ENCODE measurements around the gene PRKAR1B. TPM values are rescaled to one million over a fixed set of nuclear protein-coding genes. Genes with fewer than 3 reads are reported as not detected.

Gene PRKAR1B
- total RNA-seq, 2 experiments from 2014 or later: 15.5 to 15.8 TPM

DNA sequence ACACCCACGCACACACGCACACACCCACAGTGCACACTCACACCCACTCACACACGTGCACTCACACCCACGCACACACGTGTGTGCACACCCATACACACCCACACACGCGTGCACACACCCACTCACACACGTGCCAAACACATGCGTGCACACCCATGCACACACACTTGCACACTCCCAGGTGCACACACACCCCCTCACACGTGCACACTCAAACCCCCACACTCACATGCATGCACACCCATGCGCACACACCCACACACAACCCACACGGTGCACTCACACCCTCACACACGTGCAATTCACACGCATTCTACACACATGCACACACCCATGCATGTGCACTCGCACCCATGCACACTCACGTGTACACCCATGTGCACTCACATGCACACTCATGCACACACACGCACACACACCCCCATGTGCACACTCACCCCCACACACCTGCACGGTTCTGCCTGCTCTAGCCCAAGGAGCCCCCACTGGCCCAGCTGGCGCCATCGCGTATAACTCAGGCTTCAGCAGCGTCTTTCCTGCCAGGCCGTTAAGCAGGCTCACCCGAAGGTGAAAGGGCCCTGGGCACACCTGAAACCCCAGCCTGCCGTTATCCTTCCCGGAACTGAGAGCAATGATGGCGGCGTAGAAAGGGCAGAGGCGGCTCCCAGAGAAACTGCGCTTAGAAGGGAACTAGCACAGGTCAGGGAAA lies 143.5 kb downstream of the PRKAR1B start:
- peaks cover 38% of the 10 kb centered on the region for H3K36me3 Mint-ChIP-seq (ENCODE audit: low read depth)

GRCh38 chr7:582931-583330 lies 144.2 kb downstream of the PRKAR1B start:
- peak overlapping the region; percentile 85 for H3K4me3 Mint-ChIP-seq
- intact Hi-C loops (cut with micrococcal nuclease): loop anchor here (5.0 kb wide), 1 partner anchor 221 kb away; no protein-coding TSS in a partner anchor
- peaks cover 38% of the 10 kb centered on the region for H3K4me1 Mint-ChIP-seq (ENCODE audit: low read depth)
- H3K36me3 Mint-ChIP-seq (ENCODE audit: low read depth): peaks cover 33% of the 10 kb centered on the region
- H3K9me3 Mint-ChIP-seq: peaks cover 13% of the 10 kb centered on the region
- peak overlapping the region; percentile 95 for H3K27ac Mint-ChIP-seq
- H3K27me3 Mint-ChIP-seq (ENCODE audit: low read depth): no peaks in the 10 kb centered on the region
- CTCF ChIA-PET: no interaction called here
- DNase-seq: no peak

More for the DNA sequence above, 143.5 kb downstream of the PRKAR1B start:
- H3K4me1 Mint-ChIP-seq (ENCODE audit: low read depth): peaks cover 38% of the 10 kb centered on the region
- peak overlapping the region; percentile 85 for H3K4me3 Mint-ChIP-seq
- H3K27me3 Mint-ChIP-seq (ENCODE audit: low read depth): no peaks in the 10 kb centered on the region
- intact Hi-C loops (cut with micrococcal nuclease): loop anchor here (1.0 to 5.0 kb wide), 6 partner anchors 18 to 221 kb away; partner anchors contain the start of gene DNAAF5
- H3K27ac Mint-ChIP-seq: peak overlapping the region; percentile 95
- peaks cover 17% of the 10 kb centered on the region for H3K9me3 Mint-ChIP-seq
- CTCF ChIA-PET: interaction anchor here (1.0 to 1.4 kb wide), 2 partner anchors 17 to 36 kb away, joined by 3 to 4 read pairs; no protein-coding TSS in a partner anchor
- DNase-seq: no peak

- CTCF ChIA-PET: no interaction called here
- Mint-ChIP-seq H3K27ac (no peak overlapping the region), H3K4me1 (ENCODE audit: low read depth) (peaks cover 38% of the 10 kb centered on the region), H3K27me3 (ENCODE audit: low read depth) (no peaks in the 10 kb centered on the region), H3K4me3 (no peak overlapping the region), H3K36me3 (ENCODE audit: low read depth) (peaks cover 31% of the 10 kb centered on the region), H3K9me3 (peaks cover 13% of the 10 kb centered on the region)
- DNase-seq: no peak
- intact Hi-C loops (cut with micrococcal nuclease): loop anchor here (5.0 kb wide), 1 partner anchor 220 kb away; no protein-coding TSS in a partner anchor
Observed at GRCh38 chr7:582081-582835, 144.8 kb downstream of the PRKAR1B start.

DNA sequence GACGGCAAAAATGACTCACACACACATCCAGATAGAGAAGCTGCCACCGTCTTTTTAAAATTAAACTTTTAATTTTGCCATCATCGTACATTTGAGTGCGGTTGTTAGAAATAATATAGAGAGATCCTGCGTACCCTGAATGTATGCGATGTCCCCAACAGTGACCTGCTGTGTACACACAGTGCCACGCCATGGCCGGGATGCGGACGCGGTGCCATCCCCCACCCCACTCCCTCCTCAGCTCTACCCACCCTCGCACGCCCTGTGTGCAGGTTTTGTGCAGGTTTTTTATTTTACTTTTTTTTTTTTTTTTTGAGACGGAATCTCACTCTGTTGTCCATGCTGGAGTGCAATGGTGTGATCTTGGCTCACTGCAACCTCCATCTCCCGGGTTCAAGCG lies 148.7 kb downstream of the PRKAR1B start:
- no peak overlapping the region for H3K27ac Mint-ChIP-seq
- H3K4me1 Mint-ChIP-seq (ENCODE audit: low read depth): peaks cover 9% of the 10 kb centered on the region
- DNase-seq: no peak
- intact Hi-C loops (cut with micrococcal nuclease): no loop called here
- H3K4me3 Mint-ChIP-seq: no peak overlapping the region
- H3K9me3 Mint-ChIP-seq: no peaks in the 10 kb centered on the region
- no peaks in the 10 kb centered on the region for H3K27me3 Mint-ChIP-seq (ENCODE audit: low read depth)
- H3K36me3 Mint-ChIP-seq (ENCODE audit: low read depth): peaks cover 23% of the 10 kb centered on the region
- CTCF ChIA-PET: interaction anchor here (0.7 kb wide), 1 partner anchor 211 kb away, joined by 5 read pairs; no protein-coding TSS in a partner anchor

DNA sequence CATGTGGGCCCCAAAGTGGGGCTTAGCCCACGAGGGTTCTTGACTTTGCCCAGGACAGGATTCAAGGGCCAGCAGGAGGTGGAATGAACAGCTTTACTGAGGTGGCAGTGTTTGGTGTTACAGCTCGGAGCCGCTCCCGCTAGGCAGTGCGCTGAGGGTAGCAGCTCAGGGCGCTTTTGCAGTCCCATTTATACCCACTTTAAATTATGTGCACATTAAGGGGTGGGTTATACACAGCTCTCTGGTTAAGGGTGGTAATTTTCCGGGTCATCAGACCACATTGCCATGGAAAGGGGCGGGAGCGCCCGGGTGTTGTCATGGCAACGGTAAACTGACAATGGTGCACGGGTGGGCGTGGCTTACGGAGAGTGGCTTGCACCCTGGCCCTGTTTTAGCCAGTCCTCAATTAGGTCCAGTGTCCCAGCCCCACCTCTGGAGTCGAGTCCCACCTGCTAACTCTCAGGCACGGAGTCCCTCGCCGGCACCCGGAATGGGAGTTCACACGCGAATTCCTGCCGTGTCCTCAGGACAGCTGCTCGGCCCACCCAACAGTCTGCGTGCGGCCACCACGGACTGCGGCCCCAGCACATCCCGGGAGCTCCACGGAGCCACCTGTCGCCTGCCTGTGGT lies 149.2 kb downstream of the PRKAR1B start:
- Mint-ChIP-seq H3K4me1 (ENCODE audit: low read depth) (peaks cover 6% of the 10 kb centered on the region), H3K36me3 (ENCODE audit: low read depth) (peaks cover 19% of the 10 kb centered on the region), H3K4me3 (no peak overlapping the region), H3K27me3 (ENCODE audit: low read depth) (no peaks in the 10 kb centered on the region), H3K27ac (no peak overlapping the region), H3K9me3 (no peaks in the 10 kb centered on the region)
- CTCF ChIA-PET: no interaction called here
- intact Hi-C loops (cut with micrococcal nuclease): no loop called here
- DNase-seq: no peak

DNA sequence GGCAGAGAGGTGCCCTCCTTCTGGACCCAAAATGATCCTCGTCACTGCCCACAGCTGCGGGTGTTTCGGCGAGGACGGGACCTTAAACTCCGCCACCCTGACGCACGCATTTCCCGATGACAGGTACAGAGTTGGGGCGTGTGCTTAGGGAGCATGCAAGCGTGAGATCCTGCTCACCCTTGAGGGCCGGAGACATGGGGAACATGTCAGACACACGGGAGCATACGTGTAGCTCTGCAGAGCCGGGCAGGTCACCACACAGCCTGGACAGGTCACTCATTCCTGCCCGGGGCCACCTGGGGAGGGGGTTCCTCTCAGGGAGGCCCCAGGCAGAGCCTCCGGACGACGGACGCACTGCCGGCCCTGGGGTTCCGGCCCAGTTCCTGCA lies 149.8 kb downstream of the PRKAR1B start:
- intact Hi-C loops (cut with micrococcal nuclease): no loop called here
- Mint-ChIP-seq H3K27me3 (ENCODE audit: low read depth) (no peaks in the 10 kb centered on the region), H3K4me1 (ENCODE audit: low read depth) (peaks cover 3% of the 10 kb centered on the region), H3K36me3 (ENCODE audit: low read depth) (peaks cover 19% of the 10 kb centered on the region), H3K4me3 (no peak overlapping the region), H3K27ac (no peak overlapping the region), H3K9me3 (no peaks in the 10 kb centered on the region)
- DNase-seq: no peak
- CTCF ChIA-PET: interaction anchor here (0.7 kb wide), 1 partner anchor 142 kb away, joined by 3 read pairs; no protein-coding TSS in a partner anchor

GRCh38 chr7:576524-577277 lies 150.4 kb downstream of the PRKAR1B start:
- Mint-ChIP-seq H3K9me3 (no peaks in the 10 kb centered on the region), H3K4me3 (no peak overlapping the region), H3K27ac (peak overlapping the region; percentile 41), H3K27me3 (ENCODE audit: low read depth) (no peaks in the 10 kb centered on the region), H3K4me1 (ENCODE audit: low read depth) (peaks cover 3% of the 10 kb centered on the region), H3K36me3 (ENCODE audit: low read depth) (peaks cover 19% of the 10 kb centered on the region)
- DNase-seq: no peak
- CTCF ChIA-PET: interaction anchor here (0.7 kb wide), 1 partner anchor 142 kb away, joined by 3 read pairs; no protein-coding TSS in a partner anchor
- intact Hi-C loops (cut with micrococcal nuclease): no loop called here

GRCh38 chr7:575425-576366 lies 151.4 kb downstream of the PRKAR1B start:
- intact Hi-C loops (cut with micrococcal nuclease): no loop called here
- H3K36me3 Mint-ChIP-seq (ENCODE audit: low read depth): peaks cover 19% of the 10 kb centered on the region
- no peaks in the 10 kb centered on the region for H3K27me3 Mint-ChIP-seq (ENCODE audit: low read depth)
- no peaks in the 10 kb centered on the region for H3K4me1 Mint-ChIP-seq (ENCODE audit: low read depth)
- no peak overlapping the region for H3K27ac Mint-ChIP-seq
- no peaks in the 10 kb centered on the region for H3K9me3 Mint-ChIP-seq
- CTCF ChIA-PET: no interaction called here
- DNase-seq: no peak
- no peak overlapping the region for H3K4me3 Mint-ChIP-seq

DNA sequence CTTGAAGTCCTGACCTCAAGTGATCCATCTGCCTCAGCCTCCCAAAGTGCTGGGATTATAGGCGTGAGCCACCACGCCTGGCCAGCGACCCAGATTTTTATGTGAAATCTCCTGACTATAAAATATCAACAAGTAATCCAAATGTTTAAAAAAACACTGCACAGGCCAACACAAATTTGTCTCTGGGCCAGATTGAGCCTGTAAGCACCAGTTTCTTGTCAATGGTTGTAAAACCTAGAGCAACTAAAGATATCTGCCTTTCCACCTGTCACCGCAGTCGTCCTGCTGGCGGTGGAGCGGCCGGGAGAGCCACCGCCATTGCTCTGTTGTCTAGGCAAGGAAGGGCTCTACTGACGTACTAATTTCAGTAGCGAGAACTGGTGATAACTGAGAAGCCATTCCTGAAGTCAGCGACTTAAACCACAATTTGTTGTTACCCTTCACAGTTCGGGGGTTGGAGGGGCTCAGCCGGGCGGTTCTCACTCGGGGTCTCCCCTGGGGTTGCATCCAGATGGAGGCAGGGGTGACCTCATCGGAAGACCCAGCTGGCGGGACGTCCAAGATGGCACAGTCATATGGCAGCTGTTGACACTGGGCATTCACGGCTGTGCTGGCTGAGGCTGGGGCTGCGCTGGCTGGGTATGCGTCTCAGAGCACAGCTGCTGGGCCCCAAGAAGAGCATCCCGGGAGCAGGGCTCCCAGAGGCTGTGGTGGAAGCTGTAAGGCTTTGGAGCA lies 152.3 kb downstream of the PRKAR1B start:
- no peaks in the 10 kb centered on the region for H3K9me3 Mint-ChIP-seq
- no peaks in the 10 kb centered on the region for H3K27me3 Mint-ChIP-seq (ENCODE audit: low read depth)
- H3K36me3 Mint-ChIP-seq (ENCODE audit: low read depth): peaks cover 19% of the 10 kb centered on the region
- intact Hi-C loops (cut with micrococcal nuclease): no loop called here
- no peak for DNase-seq
- no peaks in the 10 kb centered on the region for H3K4me1 Mint-ChIP-seq (ENCODE audit: low read depth)
- H3K4me3 Mint-ChIP-seq: no peak overlapping the region
- CTCF ChIA-PET: no interaction called here
- no peak overlapping the region for H3K27ac Mint-ChIP-seq

DNA sequence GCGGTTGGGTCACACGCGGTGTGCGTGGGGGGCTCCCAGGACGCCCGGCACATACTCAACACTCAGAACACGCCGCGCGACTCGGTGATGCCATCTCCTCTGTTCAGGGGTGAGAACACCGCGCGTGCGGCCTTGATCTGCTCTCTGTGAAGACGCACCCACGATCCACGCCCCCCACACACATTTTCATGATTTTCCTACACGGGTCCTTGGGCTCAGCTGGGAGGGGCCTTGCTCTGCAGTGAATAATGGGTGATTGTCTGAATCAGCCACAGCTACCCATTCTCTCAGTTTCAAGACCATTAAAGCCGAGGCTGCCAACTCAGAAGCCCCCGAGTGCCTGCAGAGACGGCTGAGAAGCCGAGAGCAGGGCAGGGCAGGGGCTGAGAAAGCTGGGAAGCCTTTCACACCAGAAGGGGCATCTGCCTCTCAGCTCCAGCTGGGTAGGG lies 153.1 kb downstream of the PRKAR1B start:
- Mint-ChIP-seq H3K4me3 (no peak overlapping the region), H3K9me3 (no peaks in the 10 kb centered on the region), H3K4me1 (ENCODE audit: low read depth) (no peaks in the 10 kb centered on the region), H3K27me3 (ENCODE audit: low read depth) (no peaks in the 10 kb centered on the region), H3K36me3 (ENCODE audit: low read depth) (peaks cover 19% of the 10 kb centered on the region), H3K27ac (no peak overlapping the region)
- DNase-seq: no peak
- intact Hi-C loops (cut with micrococcal nuclease): no loop called here
- CTCF ChIA-PET: no interaction called here

Data from activated naive CD4-positive, alpha-beta T cell treated with anti-CD3 and anti-CD28 coated beads for 36 hours (primary cell).